Measurements from ENCODE around the gene EVI5L.
A peak's percentile ranks its signal among the peaks of the same experiment; 100 is the strongest.

EVI5L gene

GRCh38 chr19:7832781-7833180, 2.8 kb downstream of the EVI5L start:
- H3K4me1 ChIP-seq, result peaks cover 33 to 51% (median 48%) of the 10 kb centered on the region in 10 experiments
- peak overlapping the region in 1 of 11 experiments; percentile 8; a peak in 1 of 22 replicates for H3K27ac ChIP-seq

GRCh38 chr19:7833225-7834099, 3.4 kb downstream of the EVI5L start:
- Histone ChIP-seq H4K20me1 (peaks cover 0 to 28% (median 7%) of the 10 kb centered on the region in 11 experiments; a peak in 9 of 22 replicates), H3K27ac (peak overlapping the region in 1 of 11 experiments; percentile 8; a peak in 1 of 22 replicates), H3K9me3 (replicated peaks in 1 of 11) (no peaks in the 10 kb centered on the region), H3K4me2 (peak overlapping the region; percentile 58 to 86 (median 71)), H3K4me3 (no peak overlapping the region), H3K27me3 (no peaks in the 10 kb centered on the region), H3K36me3 (no peaks in the 10 kb centered on the region), H3K4me1 (peaks cover 33 to 50% (median 47%) of the 10 kb centered on the region in 10 experiments), H3K9ac (peak overlapping the region in 3 of 11 experiments; percentile 20 to 58 (median 39); a peak in 3 of 22 replicates)
- no peak for TF ChIP-seq Cebpa-rat (IDR thresholded peaks at IDR 0.05)

More at GRCh38 chr19:7832781-7833180, 2.8 kb downstream of the EVI5L start:
- Histone ChIP-seq H4K20me1 (peaks cover 0 to 28% (median 7%) of the 10 kb centered on the region in 11 experiments; a peak in 9 of 22 replicates), H3K9ac (peak overlapping the region in 3 of 11 experiments; percentile 20 to 58 (median 39); a peak in 3 of 22 replicates), H3K9me3 (replicated peaks in 1 of 11) (no peaks in the 10 kb centered on the region), H3K36me3 (no peaks in the 10 kb centered on the region), H3K4me2 (peak overlapping the region; percentile 58 to 86 (median 71)), H3K4me3 (no peak overlapping the region), H3K27me3 (peaks cover 0 to 3% (median 0%) of the 10 kb centered on the region in 11 experiments; a peak in 4 of 22 replicates)
- no peak for TF ChIP-seq Cebpa-rat (IDR thresholded peaks at IDR 0.05)

GRCh38 chr19:7839476-7839875, 9.5 kb downstream of the EVI5L start:
- H3K9me3 ChIP-seq (replicated peaks in 1 of 11), result peaks cover 0 to 8% (median 0%) of the 10 kb centered on the region in 11 experiments; a peak in 1 of 22 replicates

GRCh38 chr19:7840629-7841028, 10.6 kb downstream of the EVI5L start:
- Histone ChIP-seq H3K4me3 (no peak overlapping the region), H3K9ac (no peak overlapping the region), H3K4me1 (peaks cover 0 to 27% (median 13%) of the 10 kb centered on the region in 10 experiments; a peak in 17 of 20 replicates), H3K27ac (no peak overlapping the region), H3K36me3 (no peaks in the 10 kb centered on the region), H4K20me1 (peaks cover 0 to 20% (median 8%) of the 10 kb centered on the region in 11 experiments; a peak in 10 of 22 replicates), H3K4me2 (peak overlapping the region in 4 of 11 experiments; percentile 24 to 35 (median 32); a peak in 5 of 22 replicates), H3K27me3 (no peaks in the 10 kb centered on the region), H3K9me3 (replicated peaks in 1 of 11) (peaks cover 0 to 8% (median 0%) of the 10 kb centered on the region in 11 experiments; a peak in 1 of 22 replicates)
- no peak for TF ChIP-seq Cebpa-rat (IDR thresholded peaks at IDR 0.05)

More at GRCh38 chr19:7839476-7839875, 9.5 kb downstream of the EVI5L start:
- Histone ChIP-seq H3K27me3 (no peaks in the 10 kb centered on the region), H3K4me2 (no peak overlapping the region), H3K4me1 (peaks cover 0 to 28% (median 14%) of the 10 kb centered on the region in 10 experiments; a peak in 17 of 20 replicates), H3K4me3 (no peak overlapping the region), H3K36me3 (no peaks in the 10 kb centered on the region), H3K27ac (no peak overlapping the region), H4K20me1 (peaks cover 0 to 16% (median 0%) of the 10 kb centered on the region in 11 experiments; a peak in 6 of 22 replicates), H3K9ac (no peak overlapping the region)
- TF ChIP-seq Cebpa-rat (IDR thresholded peaks at IDR 0.05), result no peak

GRCh38 chr19:7841751-7842660, 12.0 kb downstream of the EVI5L start:
- Histone ChIP-seq H3K4me1 (peaks cover 0 to 19% (median 7%) of the 10 kb centered on the region in 10 experiments; a peak in 12 of 20 replicates), H3K4me2 (no peak overlapping the region), H3K9me3 (replicated peaks in 1 of 11) (peaks cover 0 to 8% (median 0%) of the 10 kb centered on the region in 11 experiments; a peak in 1 of 22 replicates), H3K4me3 (no peak overlapping the region), H3K9ac (no peak overlapping the region), H3K27me3 (no peaks in the 10 kb centered on the region), H4K20me1 (peaks cover 0 to 25% (median 8%) of the 10 kb centered on the region in 11 experiments; a peak in 9 of 22 replicates), H3K36me3 (no peaks in the 10 kb centered on the region), H3K27ac (no peak overlapping the region)
- no peak for TF ChIP-seq Cebpa-rat (IDR thresholded peaks at IDR 0.05)

GRCh38 chr19:7842661-7843294, 12.8 kb downstream of the EVI5L start:
- TF ChIP-seq Cebpa-rat (IDR thresholded peaks at IDR 0.05), result no peak
- Histone ChIP-seq H3K9ac (no peak overlapping the region), H3K4me1 (peaks cover 0 to 19% (median 7%) of the 10 kb centered on the region in 10 experiments; a peak in 12 of 20 replicates), H4K20me1 (peaks cover 0 to 29% (median 8%) of the 10 kb centered on the region in 11 experiments; a peak in 9 of 22 replicates), H3K36me3 (no peaks in the 10 kb centered on the region), H3K27me3 (no peaks in the 10 kb centered on the region), H3K9me3 (replicated peaks in 1 of 11) (peaks cover 0 to 8% (median 0%) of the 10 kb centered on the region in 11 experiments; a peak in 1 of 22 replicates), H3K4me3 (no peak overlapping the region), H3K4me2 (no peak overlapping the region), H3K27ac (no peak overlapping the region)

- TF ChIP-seq Cebpa-rat (IDR thresholded peaks at IDR 0.05), result no peak
- Histone ChIP-seq H3K4me2 (no peak overlapping the region), H3K27ac (no peak overlapping the region), H4K20me1 (peaks cover 0 to 33% (median 8%) of the 10 kb centered on the region in 11 experiments; a peak in 9 of 22 replicates), H3K9me3 (replicated peaks in 1 of 11) (peaks cover 0 to 8% (median 0%) of the 10 kb centered on the region in 11 experiments; a peak in 1 of 22 replicates), H3K9ac (no peak overlapping the region), H3K27me3 (no peaks in the 10 kb centered on the region), H3K4me1 (peaks cover 0 to 19% (median 8%) of the 10 kb centered on the region in 10 experiments; a peak in 13 of 20 replicates), H3K4me3 (no peak overlapping the region), H3K36me3 (no peaks in the 10 kb centered on the region)
Measured at GRCh38 chr19:7843521-7843920, 13.5 kb downstream of the EVI5L start.

- TF ChIP-seq Cebpa-rat (IDR thresholded peaks at IDR 0.05), result no peak
- Histone ChIP-seq H3K4me1 (peaks cover 0 to 19% (median 8%) of the 10 kb centered on the region in 10 experiments; a peak in 13 of 20 replicates), H3K36me3 (no peaks in the 10 kb centered on the region; a peak in 1 of 22 replicates), H3K27me3 (no peaks in the 10 kb centered on the region), H3K27ac (no peak overlapping the region), H3K9me3 (replicated peaks in 1 of 11) (peaks cover 0 to 8% (median 0%) of the 10 kb centered on the region in 11 experiments; a peak in 1 of 22 replicates), H3K4me3 (no peak overlapping the region), H4K20me1 (peaks cover 0 to 36% (median 8%) of the 10 kb centered on the region in 11 experiments; a peak in 9 of 22 replicates), H3K9ac (no peak overlapping the region), H3K4me2 (no peak overlapping the region)
Measured at GRCh38 chr19:7844405-7844804, 14.4 kb downstream of the EVI5L start.

Measured in BLaER1 treated with 17β-estradiol and CSF1 and Interleukin-3, amounts not matched to agents 10 nM and 100 nM (cell line).